Parathyroid adenoma (tissue), 2 donors: Measurements from ENCODE around the gene LARP6.

Experiments used
- H2AFZ ChIP-seq: fragments of 300-600 bp; sonication (generic); one replicate; pipeline ENCODE4 v1.7.0; 2017; ENCODE audit warnings: antibody characterized with exemption, mild to moderate bottlenecking
- H3K27ac ChIP-seq: fragments of 300-600 bp; sonication (generic); one replicate; pipeline ENCODE4 v1.7.0; 2017
- H3K27me3 ChIP-seq: fragments of 300-600 bp; sonication (generic); one replicate; pipeline ENCODE4 v1.7.0; 2017; ENCODE audit warnings: low read length; ENCODE audit not compliant: control insufficient read depth, insufficient read depth
- H3K36me3 ChIP-seq: fragments of 300-600 bp; sonication (generic); one replicate; pipeline ENCODE4 v1.7.0; 2017; ENCODE audit warnings: low read length; ENCODE audit not compliant: control insufficient read depth, insufficient read depth
- H3K4me1 ChIP-seq: fragments of 300-600 bp; sonication (generic); one replicate; pipeline ENCODE4 v1.7.0; 2017; ENCODE audit warnings: control low read depth
- H3K4me2 ChIP-seq: fragments of 300-600 bp; sonication (generic); one replicate; pipeline ENCODE4 v1.7.0; 2017; ENCODE audit warnings: low read length
- H3K4me3 ChIP-seq: fragments of 300-600 bp; sonication (generic); one replicate; pipeline ENCODE4 v1.7.0; 2017; ENCODE audit warnings: low read depth, low read length
- H3K79me2 ChIP-seq: fragments of 300-600 bp; sonication (generic); one replicate; pipeline ENCODE4 v1.7.0; 2017; ENCODE audit warnings: control low read depth
- H3K9ac ChIP-seq: fragments of 300-600 bp; sonication (generic); one replicate; pipeline ENCODE4 v1.7.0; 2017; ENCODE audit warnings: mild to moderate bottlenecking
- H3K9me3 ChIP-seq: fragments of 300-600 bp; sonication (generic); one replicate; pipeline ENCODE4 v1.7.0; 2017; ENCODE audit warnings: low read length; ENCODE audit not compliant: control insufficient read depth
- CTCF ChIP-seq: fragments of 300-600 bp; sonication (generic); IDR thresholded peaks from one replicate; pipeline ENCODE4 v1.7.0; 2017; ENCODE audit warnings: antibody characterized with exemption, mild to moderate bottlenecking
- donor health status: primary hyperparathyroidism.

Gene LARP6

GRCh38 chr15:70853973-70854665, at the start of gene LARP6:
LARP6 (minus strand) TSS chr15:70854157; CDS start chr15:70854088, 69 bp downstream.
- peak within 1 kb of the TSS; percentile 51 for H3K27ac ChIP-seq
- H3K4me3 ChIP-seq, result peak within 1 kb of the TSS; percentile 69
- H3K36me3 ChIP-seq, result no peaks in the 10 kb centered on the region
- H3K79me2 ChIP-seq, result no peaks in the 10 kb centered on the region
- TF ChIP-seq CTCF, result no peak
- H3K4me1 ChIP-seq, result peaks cover 3% of the 10 kb centered on the region
- no peak within 1 kb of the TSS for H3K9ac ChIP-seq
- H3K27me3 ChIP-seq, result no peaks in the 10 kb centered on the region
- H2AFZ ChIP-seq, result peak within 1 kb of the TSS; percentile 84
- H3K4me2 ChIP-seq, result peak within 1 kb of the TSS; percentile 78
- no peaks in the 10 kb centered on the region for H3K9me3 ChIP-seq

DNA sequence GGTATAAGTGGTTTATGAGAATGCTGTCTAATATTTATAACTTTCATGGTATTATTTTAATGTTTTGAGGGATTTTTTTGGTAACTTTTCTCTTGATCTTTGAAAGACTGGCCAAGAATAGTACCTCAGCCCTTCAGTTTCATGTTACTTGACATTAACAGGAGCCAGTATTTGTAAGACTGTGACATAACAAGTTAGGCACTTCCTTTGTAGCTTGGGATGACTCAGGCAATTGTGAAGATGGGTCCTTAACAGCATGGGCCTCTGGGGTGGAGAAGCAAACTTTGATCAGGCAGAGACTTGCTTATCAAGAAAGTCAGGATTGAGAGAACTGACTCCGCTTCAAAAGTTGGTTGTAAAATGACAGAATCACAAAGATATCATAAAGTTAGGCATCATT, 48.1 kb upstream of the LARP6 start:
- H3K9me3 ChIP-seq, result no peaks in the 10 kb centered on the region
- H3K9ac ChIP-seq, result no peak overlapping the region
- H3K36me3 ChIP-seq, result no peaks in the 10 kb centered on the region
- no peak for TF ChIP-seq CTCF
- no peak overlapping the region for H3K4me3 ChIP-seq
- no peaks in the 10 kb centered on the region for H3K4me1 ChIP-seq
- H3K27me3 ChIP-seq, result no peaks in the 10 kb centered on the region
- H2AFZ ChIP-seq, result no peak overlapping the region
- no peak overlapping the region for H3K4me2 ChIP-seq
- no peak overlapping the region for H3K27ac ChIP-seq
- H3K79me2 ChIP-seq, result no peaks in the 10 kb centered on the region

DNA sequence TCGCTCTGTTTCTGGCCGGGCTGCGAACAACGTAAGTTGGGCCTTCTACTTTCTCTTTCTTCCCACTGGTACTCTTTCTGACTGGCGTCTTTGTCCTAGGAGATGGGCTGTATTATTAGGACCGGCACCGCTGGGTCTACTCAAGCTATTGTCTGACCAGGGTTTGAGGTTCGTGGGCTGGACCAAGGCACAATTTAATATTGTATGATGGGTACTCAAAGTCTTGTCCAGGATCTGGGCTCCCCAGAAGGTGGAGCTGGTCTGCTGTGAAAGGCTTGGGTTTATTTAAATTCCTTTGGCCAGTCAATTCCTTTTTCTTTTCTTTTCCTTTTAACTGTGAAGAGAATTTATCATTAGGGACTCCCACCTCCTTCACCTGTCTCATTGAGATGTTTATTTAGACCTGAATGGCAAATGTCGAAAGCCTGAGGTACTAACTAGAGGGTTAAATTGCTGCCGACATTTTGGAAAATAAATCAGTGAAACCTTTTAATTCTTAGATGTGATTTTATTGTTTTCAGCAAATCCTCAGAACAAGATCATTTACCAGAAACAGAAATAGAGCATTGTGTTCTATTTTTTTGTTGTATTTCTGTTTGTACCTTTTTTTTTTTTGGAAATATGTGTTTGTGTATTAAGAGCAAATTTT, 39.1 kb upstream of the LARP6 start:
- Histone ChIP-seq H3K9ac (no peak overlapping the region), H3K4me2 (peak overlapping the region; percentile 80)
- peak; percentile 24 for TF ChIP-seq CTCF

DNA sequence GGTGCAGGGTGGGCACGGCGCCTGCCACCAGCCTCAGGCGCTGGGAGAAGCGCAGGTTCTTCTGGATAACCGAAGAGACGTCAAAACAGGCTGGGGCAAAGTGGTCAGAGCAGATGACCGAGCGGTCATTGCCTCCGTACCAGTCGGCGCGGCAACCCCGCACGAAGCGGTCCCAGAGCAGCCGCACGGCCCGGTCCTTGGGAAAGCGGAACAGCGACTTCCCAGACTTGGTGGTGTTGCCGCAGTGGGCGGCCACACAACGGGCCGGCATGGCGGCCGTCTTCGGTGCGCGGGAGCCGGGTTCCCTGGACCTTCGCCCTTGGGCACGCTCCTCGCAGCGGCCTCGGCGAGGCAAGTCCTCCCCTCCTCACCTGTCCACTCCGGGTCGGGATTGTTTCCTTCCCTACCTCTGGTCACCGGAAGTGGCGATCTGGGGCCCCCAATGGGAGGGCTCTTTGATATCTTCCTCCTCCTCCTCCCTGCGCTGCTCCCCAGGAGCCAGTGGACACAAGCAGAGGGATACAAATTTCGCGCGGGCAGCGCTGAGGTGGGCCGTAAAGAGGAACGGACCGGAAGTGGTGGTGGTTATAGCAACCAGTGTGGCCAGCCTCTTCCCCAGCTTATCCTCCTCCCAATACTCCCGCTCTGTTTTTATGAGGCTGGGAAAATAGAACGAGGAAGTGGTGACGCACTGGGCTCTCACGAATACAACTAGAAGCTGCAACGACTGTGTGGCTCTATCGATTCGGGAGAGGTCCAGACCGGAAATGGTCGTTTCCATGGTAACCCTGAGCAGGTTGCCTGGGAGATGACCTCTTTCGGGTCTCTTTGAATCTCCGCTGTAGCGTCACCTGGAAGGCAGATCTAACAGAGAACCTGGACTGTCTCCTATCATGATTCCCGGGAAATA, 38.3 kb upstream of the LARP6 start, which contains the start of the genes LRRC49 and THAP10:
Gene LRRC49 (plus strand): TSS at position 825 of the 910 bp plus-strand sequence. CDS start 69 bp downstream, at position 894.
Gene THAP10 (minus strand): TSS at position 432 of the 910 bp plus-strand sequence. CDS start 161 bp downstream, at position 271.
- Histone ChIP-seq H2AFZ (peak within 1 kb of the TSS; percentile 93), H3K27ac (peak within 1 kb of the TSS; percentile 73), H3K9me3 (no peaks in the 10 kb centered on the region), H3K4me3 (peak within 1 kb of the TSS; percentile 84), H3K79me2 (no peaks in the 10 kb centered on the region), H3K4me2 (peak within 1 kb of the TSS; percentile 80), H3K4me1 (no peaks in the 10 kb centered on the region), H3K27me3 (no peaks in the 10 kb centered on the region), H3K36me3 (no peaks in the 10 kb centered on the region), H3K9ac (no peak within 1 kb of the TSS)
- no peak for TF ChIP-seq CTCF

More for the DNA sequence above, 39.1 kb upstream of the LARP6 start:
- H3K4me3 ChIP-seq, result peak overlapping the region; percentile 84
- no peaks in the 10 kb centered on the region for H3K36me3 ChIP-seq
- peak overlapping the region; percentile 73 for H3K27ac ChIP-seq
- no peaks in the 10 kb centered on the region for H3K27me3 ChIP-seq
- no peaks in the 10 kb centered on the region for H3K4me1 ChIP-seq
- H2AFZ ChIP-seq, result peak overlapping the region; percentile 93
- no peaks in the 10 kb centered on the region for H3K9me3 ChIP-seq
- no peaks in the 10 kb centered on the region for H3K79me2 ChIP-seq
